ENCODE results near the gene SNX13.

The SNX13 gene

GRCh38 chr7:17963281-17963680 is 23.0 kb upstream of the SNX13 start:
- no peak for TF ChIP-seq GATA3 (IDR thresholded peaks at IDR 0.05; ENCODE audit: low read depth, low read length)
- TF ChIP-seq GATA2 (IDR thresholded peaks at IDR 0.05; ENCODE audit: low read depth, low read length), result no peak

- TF ChIP-seq GATA2 (IDR thresholded peaks at IDR 0.05; ENCODE audit: low read depth, low read length), result no peak
- TF ChIP-seq GATA3 (IDR thresholded peaks at IDR 0.05; ENCODE audit: low read depth, low read length), result no peak
Measured at GRCh38 chr7:17962652-17963051, 22.4 kb upstream of the SNX13 start.

- no peak for TF ChIP-seq GATA2 (IDR thresholded peaks at IDR 0.05; ENCODE audit: low read depth, low read length)
Measured at GRCh38 chr7:17957871-17958270, 17.6 kb upstream of the SNX13 start.

GRCh38 chr7:17952387-17952786 is 12.1 kb upstream of the SNX13 start:
- TF ChIP-seq GATA2 (IDR thresholded peaks at IDR 0.05; ENCODE audit: low read depth, low read length) (no peak), GATA3 (IDR thresholded peaks at IDR 0.05; ENCODE audit: low read depth, low read length) (no peak)

GRCh38 chr7:17951742-17952254 is 11.5 kb upstream of the SNX13 start:
- TF ChIP-seq GATA2 (IDR thresholded peaks at IDR 0.05; ENCODE audit: low read depth, low read length) (no peak), GATA3 (IDR thresholded peaks at IDR 0.05; ENCODE audit: low read depth, low read length) (no peak)

GRCh38 chr7:17948526-17949238 is 8.4 kb upstream of the SNX13 start:
- no peak for TF ChIP-seq GATA3 (IDR thresholded peaks at IDR 0.05; ENCODE audit: low read depth, low read length)
- no peak for TF ChIP-seq GATA2 (IDR thresholded peaks at IDR 0.05; ENCODE audit: low read depth, low read length)

- TF ChIP-seq GATA3 (IDR thresholded peaks at IDR 0.05; ENCODE audit: low read depth, low read length), result no peak
- TF ChIP-seq GATA2 (IDR thresholded peaks at IDR 0.05; ENCODE audit: low read depth, low read length), result no peak
Measured at GRCh38 chr7:17947620-17948019, 7.3 kb upstream of the SNX13 start.

- TF ChIP-seq GATA3 (IDR thresholded peaks at IDR 0.05; ENCODE audit: low read depth, low read length) (no peak), GATA2 (IDR thresholded peaks at IDR 0.05; ENCODE audit: low read depth, low read length) (no peak)
Measured at GRCh38 chr7:17946591-17946990, 6.3 kb upstream of the SNX13 start.

- TF ChIP-seq GATA3 (IDR thresholded peaks at IDR 0.05; ENCODE audit: low read depth, low read length) (no peak), GATA2 (IDR thresholded peaks at IDR 0.05; ENCODE audit: low read depth, low read length) (no peak)
Measured at GRCh38 chr7:17944720-17945119, 4.4 kb upstream of the SNX13 start.

GRCh38 chr7:17943006-17943405 is 2.7 kb upstream of the SNX13 start:
- TF ChIP-seq GATA3 (IDR thresholded peaks at IDR 0.05; ENCODE audit: low read depth, low read length) (no peak), GATA2 (IDR thresholded peaks at IDR 0.05; ENCODE audit: low read depth, low read length) (no peak)

GRCh38 chr7:17942231-17942630 is 1.9 kb upstream of the SNX13 start:
- TF ChIP-seq GATA2 (IDR thresholded peaks at IDR 0.05; ENCODE audit: low read depth, low read length) (no peak), GATA3 (IDR thresholded peaks at IDR 0.05; ENCODE audit: low read depth, low read length) (no peak)

- TF ChIP-seq GATA3 (IDR thresholded peaks at IDR 0.05; ENCODE audit: low read depth, low read length), result no peak
- no peak for TF ChIP-seq GATA2 (IDR thresholded peaks at IDR 0.05; ENCODE audit: low read depth, low read length)
Measured at GRCh38 chr7:17940951-17941431, 697 bp upstream of the SNX13 start.

- TF ChIP-seq GATA3 (IDR thresholded peaks at IDR 0.05; ENCODE audit: low read depth, low read length), result no peak
- no peak for TF ChIP-seq GATA2 (IDR thresholded peaks at IDR 0.05; ENCODE audit: low read depth, low read length)
Measured at GRCh38 chr7:17939606-17940301, 540 bp downstream of the SNX13 start.

- no peak for TF ChIP-seq GATA2 (IDR thresholded peaks at IDR 0.05; ENCODE audit: low read depth, low read length)
- TF ChIP-seq GATA3 (IDR thresholded peaks at IDR 0.05; ENCODE audit: low read depth, low read length), result no peak
Measured at GRCh38 chr7:17939211-17939605, 1.1 kb downstream of the SNX13 start.
